Measurements from ENCODE around the gene KCNK5.

The KCNK5 gene

DNA sequence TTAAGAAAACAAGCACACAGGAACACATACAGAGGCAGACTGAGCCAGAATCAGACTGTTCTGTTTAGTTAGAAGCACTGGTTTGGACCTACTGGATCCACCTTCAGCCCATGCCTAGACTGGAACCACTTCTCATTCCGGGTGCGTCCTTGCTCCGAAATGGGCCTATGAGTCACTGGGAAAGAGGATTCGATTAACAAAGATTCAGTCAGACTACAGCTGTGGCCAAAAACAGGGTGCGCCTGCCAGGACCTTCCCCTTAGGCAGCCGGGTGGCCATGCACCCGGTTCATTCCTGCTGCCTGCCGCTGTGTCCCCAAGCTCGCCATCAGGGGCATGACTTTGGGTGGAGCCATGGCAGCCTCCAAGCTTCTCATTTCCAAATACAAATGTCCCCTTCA lies 14.5 kb upstream of the KCNK5 start:
- no peak overlapping the region for H3K4me3 ChIP-seq (ENCODE audit: low read depth, low read length)

DNA sequence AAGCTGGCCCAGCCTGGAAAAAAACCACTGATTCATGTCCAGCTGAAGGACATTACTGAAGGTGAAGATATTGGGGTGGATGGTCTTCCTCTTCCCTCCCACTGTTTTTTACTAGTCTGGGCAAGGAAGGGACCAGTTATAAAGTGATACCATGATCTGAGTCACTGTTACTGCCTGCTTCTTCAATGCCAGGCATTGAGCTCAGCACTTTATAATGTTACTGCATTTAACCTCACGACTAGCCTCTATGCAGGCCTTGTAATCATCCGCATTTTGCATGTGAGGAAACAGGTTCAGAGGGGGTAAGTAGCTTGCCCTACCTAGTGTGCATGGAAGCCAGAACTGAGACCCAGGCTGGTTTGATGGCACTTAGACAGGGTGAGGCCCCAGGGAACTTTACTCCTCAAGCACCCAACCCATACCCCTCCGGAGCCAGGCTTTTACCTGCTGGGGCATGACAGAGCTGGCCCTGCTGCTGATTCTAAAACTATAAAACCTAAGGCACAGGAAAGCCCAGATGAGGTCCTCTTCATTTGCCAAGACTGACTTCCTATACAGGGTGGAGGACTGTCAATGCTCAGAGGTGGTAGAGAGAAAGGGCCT lies 11.0 kb upstream of the KCNK5 start:
- H3K4me3 ChIP-seq (ENCODE audit: low read depth, low read length) = no peak overlapping the region

DNA sequence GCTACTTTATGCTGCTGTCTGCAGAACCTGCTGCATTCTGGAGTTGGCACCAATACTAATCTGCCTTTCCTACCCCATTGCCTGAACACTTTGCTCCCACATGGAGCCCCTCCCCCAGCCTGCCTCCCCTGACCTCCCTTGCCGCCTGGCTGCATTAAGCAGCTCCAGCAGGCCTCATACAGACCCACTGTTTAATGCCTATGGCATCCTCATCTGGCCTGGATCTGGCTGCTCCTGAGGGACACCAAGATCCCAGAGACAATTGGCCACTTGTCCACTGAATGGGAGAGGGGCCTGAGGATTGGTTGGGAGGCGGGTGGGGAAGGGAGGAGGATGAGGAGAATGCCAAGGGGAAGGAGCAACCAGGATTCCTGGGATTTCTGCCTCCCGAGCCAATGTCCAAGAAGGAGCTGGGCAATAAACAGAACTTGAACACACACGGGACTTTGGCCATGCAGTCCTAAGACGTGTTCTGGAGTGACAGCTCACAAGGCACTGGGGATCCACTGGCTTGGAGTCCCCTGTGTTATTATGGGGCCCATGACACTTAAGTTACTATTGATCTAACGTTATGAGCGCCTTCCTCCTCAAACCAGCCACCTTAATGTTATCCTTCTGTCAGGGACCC lies 10.4 kb upstream of the KCNK5 start:
- no peak overlapping the region for H3K4me3 ChIP-seq (ENCODE audit: low read depth, low read length)

DNA sequence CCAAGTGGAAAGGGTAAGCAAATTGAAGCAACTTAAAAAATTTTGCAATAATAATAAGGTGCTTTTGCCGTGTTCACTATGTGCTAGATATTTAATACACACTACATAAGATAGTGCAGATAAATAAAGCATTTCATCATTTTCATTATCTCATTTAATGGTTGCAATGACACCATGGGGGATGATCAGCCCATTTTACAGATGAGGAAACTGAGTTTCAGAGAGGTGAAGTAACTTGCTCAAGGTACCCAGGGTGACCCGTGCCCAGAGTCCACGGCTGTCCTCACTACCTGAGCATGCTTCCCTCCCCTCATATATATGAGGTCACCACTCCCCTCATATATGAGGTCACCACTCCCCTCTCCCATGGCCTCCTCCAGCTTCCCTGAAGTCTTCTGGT lies 7.5 kb upstream of the KCNK5 start:
- no peak overlapping the region for H3K4me3 ChIP-seq (ENCODE audit: low read depth, low read length)

DNA sequence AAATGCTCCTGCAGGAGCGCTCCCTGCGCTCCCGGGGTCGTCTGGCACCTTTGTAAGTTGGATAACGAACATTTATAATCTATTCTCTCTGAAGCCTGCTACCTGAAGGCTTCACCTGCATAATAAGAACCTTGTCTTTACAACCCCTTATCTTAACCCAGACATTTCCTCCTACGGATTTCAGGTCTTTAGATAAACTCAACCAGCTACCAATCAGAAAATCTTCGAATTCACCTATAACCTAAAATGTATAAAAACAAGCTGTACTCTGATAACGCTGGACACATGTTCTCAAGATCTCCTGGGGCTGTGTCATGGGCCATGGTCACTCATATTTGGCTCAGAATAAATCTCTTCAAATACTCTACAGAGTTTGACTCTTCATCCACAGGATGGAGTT lies 4.1 kb upstream of the KCNK5 start:
- H3K4me3 ChIP-seq (ENCODE audit: low read depth, low read length) = no peak overlapping the region

DNA sequence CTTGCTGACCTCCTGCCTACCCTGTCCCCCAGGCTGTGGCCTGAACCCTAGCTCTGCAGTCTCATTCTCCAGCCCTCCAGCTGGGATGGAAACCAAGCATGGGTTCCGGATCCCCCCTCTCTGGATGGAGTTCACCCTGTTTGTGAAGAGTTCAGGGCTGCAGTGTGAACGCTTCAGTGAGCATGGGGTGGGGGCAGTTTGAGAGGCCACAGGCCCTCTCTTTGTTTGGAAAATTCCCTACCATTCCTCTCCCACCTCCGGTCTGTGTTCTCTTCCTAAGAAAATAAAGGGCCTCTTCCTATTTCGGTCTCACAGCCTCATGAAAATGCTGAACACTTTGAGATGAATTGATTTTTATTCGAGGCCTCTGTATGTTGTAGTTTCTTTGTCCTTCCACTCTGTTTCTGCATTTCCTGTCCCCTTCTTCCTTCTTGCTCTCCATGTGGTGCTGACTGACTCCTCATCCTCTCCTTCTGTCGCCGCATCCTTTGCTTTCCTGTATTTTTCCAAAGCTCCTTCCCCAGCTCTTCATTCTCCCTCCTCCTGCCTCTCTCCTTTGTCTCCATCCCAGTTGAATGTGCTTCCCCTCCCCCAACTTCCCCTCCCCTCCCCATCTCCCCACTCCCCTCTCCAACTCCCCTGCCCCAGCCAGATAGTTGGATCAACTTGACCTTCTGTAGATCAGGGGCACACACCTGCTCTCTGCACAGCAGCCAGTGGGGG lies 2.4 kb upstream of the KCNK5 start:
- H3K4me3 ChIP-seq (ENCODE audit: low read depth, low read length) = no peak overlapping the region

DNA sequence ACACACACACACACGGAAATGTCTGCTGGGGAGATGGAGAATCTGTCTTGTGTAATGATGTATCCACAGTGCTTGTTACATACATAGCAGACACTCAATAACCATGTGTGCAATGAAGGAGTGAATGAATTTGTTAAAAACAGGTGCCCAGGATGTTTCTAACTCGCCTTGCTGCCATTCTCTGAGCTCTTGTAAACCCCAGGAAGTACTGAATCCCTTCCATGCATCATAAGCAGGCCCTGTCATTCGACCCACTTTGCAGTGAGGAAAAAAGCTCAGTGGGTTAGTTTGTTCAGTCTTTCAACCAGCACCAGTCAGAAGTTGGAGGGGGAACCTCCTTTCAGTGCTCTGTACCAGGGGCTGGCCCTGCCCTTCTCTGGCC lies 1.4 kb upstream of the KCNK5 start:
- H3K4me3 ChIP-seq (ENCODE audit: low read depth, low read length) = no peak overlapping the region

DNA sequence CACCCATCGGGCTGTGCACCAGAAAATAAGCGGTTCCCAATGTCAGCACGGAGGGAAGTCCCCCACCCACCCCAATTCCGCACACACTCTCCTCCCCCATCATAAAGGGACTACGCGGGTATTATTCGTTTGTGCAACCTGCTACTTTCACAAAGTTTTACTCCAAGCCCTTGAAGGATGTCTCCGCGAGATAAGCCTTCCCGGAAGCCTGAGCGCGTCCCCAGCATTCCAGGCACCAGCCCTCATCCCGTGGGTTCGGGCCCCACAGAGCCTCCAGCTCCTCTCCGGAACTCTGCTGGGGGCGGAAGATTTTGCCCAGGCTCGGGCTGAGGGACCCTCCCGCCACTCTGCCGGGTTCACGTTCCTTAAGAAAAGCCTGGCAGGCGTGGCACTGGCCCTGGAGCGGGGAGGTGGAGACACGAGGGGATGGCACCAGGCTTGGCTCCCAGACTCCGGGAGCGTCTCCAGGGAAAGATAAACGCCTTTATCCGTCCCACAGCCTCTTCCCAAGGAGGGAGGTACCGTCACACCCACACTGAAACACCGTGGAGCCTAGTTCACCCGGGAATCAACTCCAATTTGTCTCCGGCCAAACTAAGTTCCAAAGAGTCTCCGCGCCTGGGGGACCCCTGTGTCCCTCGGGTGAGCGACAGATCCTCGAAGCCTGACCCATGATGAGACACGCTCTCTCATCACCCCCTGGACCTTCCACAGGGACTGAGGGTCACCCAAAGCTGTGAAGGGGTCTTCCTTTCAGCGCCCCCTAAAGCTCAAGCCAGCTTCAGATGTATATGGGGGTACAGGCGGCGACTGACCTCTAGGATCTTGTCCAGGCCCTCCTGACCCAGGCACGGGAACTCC lies 934 bp downstream of the KCNK5 start:
- peak overlapping the region; percentile 60 for H3K4me3 ChIP-seq (ENCODE audit: low read depth, low read length)

DNA sequence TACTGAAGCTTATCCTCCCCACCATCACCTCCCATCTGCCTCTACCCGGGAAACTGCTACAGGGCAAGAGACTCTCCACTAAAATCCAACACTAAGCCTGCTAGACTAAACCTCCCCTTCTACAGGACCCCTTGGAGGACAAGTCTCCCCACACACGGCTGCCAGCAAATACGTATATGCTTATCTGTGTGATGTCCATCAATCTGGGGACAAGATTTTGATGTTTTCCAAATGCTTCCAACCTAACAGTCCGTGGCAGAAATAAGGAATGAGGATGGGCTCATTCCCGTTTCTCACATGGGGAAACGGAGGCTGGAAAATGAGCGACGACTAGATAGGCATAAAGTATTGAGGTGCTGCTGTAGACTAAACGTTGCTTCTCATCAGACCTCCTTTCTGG lies 1.8 kb downstream of the KCNK5 start:
- no peak overlapping the region for H3K4me3 ChIP-seq (ENCODE audit: low read depth, low read length)

DNA sequence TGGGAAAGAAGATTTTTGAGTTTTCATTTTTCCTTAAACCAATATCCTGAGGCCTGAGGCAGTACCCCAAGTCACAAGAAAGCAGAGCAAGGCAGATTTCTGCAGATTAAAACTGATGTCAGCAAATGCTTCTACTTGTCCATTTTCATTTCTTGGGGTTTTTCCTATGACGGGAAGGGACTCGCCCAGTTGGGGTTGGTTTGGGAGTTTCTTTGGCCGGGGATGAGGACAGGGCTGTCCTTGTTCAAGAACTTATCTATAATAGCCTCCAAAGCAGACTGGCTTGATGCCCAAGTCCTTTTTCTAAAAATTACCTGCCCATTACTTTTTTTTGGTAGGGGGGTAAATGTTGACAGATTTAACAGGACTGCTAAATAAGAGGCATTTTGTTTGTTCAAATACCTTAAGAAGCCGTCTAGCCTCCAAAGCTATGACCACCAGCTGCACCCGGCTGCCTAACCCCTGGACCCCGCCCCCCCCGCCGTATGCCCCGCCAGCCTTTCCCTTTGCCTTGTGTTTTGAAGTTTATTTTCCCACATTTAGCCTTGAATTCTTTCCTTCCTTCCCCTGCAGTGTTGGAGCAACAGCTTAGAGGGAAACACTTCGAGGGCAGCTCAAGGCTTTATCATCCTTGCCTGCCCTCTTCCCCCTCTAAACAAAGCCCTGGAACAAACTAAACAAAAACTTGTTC lies 2.5 kb downstream of the KCNK5 start:
- H3K4me3 ChIP-seq (ENCODE audit: low read depth, low read length) = no peak overlapping the region

DNA sequence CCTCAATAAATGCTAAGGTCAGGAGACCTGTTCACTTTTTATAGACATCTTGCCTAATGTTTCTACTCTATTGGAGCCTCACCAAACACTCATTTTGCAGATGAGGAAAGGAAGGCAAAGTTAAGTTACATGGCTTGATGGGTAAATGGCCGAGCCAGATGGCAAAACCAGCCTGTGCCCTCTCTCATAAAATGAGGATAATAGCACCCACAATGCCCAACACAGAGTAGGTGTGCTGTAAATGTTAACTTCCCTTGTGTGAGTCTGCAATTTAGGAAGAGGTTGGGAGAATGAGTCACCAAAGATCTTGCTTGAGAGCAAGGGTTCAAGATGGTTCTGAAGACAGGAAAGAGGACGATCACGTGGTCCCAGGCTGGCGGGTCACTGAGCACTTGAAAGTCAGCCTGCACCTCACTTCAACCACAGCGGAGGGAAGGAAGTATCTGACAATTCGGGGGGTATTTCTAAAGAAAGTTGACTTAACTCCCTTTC lies 3.3 kb downstream of the KCNK5 start:
- H3K4me3 ChIP-seq (ENCODE audit: low read depth, low read length) = no peak overlapping the region

DNA sequence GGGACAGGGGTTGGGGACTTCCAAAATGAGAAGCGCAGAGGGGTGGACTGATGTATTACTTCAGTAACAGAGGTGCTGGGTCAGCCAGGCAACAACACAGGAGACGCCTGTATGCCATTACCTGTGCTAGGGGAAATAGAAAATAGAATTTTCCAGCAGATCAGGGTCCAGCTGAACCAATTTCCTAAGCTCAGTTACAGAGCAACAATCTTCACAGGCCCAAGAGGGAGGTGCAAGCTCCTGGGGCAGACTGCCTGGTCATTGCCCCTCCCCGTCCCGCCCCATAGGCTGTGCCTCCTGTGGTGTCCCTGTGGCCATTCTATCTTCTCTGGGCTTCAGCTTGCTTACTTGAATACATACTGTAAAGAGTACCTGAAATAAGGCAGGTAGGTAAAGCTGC lies 3.7 kb downstream of the KCNK5 start:
- H3K4me3 ChIP-seq (ENCODE audit: low read depth, low read length) = no peak overlapping the region

DNA sequence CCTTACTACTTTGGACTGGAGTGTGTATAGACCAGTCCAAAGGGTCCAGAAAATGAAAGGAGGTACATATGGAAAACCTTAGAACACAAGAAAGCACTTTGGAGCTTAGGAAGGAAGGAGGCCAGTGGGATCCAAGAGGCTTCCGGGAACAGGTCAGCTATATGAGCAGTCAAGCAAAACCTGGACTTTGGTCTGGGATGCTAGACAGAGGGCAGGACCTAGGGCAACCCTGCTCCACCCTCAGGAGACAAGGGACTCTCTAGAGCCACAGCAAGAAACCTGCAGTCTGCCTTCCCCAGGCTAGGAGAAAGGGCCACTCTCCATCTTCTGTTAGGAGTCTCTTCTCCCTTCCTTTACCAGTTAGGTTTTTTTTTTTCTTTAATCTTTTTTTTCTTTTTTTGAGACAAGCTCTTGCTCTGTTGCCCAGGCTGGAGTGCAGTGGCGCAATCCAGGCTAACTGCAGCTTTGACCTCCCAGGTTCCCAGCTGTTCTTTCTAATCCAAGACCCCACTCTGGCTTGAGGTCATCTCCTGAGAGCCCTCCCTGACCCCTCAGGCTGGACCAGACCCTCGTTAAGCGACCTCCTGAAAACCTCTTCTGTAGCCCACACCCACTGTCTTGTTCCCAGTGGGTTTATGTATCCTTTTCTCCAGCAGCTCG lies 4.6 kb downstream of the KCNK5 start:
- no peak overlapping the region for H3K4me3 ChIP-seq (ENCODE audit: low read depth, low read length)

DNA sequence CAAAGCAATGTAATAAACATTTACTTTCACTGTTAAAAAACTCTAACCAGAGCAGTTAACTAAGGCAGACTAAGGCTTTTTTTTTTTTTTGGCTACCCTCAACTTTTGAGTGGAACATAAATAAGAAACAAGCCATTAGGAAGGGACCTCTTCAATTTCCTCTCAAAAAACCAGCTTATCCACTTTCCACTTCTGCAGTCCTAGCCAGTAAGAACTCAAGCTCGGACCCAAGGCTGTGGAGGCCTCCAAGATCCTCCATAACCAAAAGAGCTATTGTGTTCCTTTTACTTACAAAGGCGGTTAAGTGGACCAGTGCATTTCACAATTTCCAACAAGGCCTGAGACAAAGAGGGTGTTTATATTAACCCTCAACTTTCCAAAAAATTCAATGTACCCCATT lies 5.3 kb downstream of the KCNK5 start:
- H3K4me3 ChIP-seq (ENCODE audit: low read depth, low read length) = no peak overlapping the region

DNA sequence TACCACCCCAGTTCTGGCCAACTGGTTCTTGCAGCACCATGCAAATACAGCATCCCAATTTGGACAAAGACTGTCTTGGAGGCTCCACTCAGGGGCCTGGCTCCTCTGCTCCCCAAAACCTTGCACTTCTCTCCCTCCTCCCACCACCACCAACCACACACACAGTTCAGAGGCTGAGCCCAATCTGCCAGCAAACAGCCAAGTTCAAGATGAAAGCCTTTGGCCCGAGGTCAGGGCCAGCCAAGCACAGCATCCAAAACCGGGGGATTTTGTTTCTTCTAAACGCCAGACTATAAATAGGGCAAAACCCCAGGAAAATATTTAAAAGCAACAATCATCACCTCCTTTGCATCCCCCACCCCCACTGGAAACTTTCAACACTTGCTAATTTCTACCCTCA lies 5.7 kb downstream of the KCNK5 start:
- no peak overlapping the region for H3K4me3 ChIP-seq (ENCODE audit: low read depth, low read length)

DNA sequence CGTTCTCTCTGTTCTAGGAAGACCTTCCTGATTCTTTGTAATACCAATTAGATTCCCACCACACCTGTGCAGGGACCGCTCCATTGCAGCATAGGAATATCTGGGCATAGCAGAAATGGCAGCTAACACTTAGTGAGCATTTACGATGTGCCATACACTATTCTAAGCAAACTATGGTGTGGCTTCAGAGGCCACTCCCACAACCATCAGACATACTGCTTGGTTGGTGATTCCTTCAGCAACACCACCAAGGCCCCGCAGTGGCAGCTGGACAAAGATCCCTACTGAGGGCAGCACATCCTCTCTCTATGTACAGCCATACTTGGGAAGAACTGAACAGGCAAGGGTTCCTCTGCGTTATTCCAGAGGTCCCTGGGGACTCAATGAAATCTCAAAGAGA lies 6.2 kb downstream of the KCNK5 start:
- H3K4me3 ChIP-seq (ENCODE audit: low read depth, low read length) = no peak overlapping the region

DNA sequence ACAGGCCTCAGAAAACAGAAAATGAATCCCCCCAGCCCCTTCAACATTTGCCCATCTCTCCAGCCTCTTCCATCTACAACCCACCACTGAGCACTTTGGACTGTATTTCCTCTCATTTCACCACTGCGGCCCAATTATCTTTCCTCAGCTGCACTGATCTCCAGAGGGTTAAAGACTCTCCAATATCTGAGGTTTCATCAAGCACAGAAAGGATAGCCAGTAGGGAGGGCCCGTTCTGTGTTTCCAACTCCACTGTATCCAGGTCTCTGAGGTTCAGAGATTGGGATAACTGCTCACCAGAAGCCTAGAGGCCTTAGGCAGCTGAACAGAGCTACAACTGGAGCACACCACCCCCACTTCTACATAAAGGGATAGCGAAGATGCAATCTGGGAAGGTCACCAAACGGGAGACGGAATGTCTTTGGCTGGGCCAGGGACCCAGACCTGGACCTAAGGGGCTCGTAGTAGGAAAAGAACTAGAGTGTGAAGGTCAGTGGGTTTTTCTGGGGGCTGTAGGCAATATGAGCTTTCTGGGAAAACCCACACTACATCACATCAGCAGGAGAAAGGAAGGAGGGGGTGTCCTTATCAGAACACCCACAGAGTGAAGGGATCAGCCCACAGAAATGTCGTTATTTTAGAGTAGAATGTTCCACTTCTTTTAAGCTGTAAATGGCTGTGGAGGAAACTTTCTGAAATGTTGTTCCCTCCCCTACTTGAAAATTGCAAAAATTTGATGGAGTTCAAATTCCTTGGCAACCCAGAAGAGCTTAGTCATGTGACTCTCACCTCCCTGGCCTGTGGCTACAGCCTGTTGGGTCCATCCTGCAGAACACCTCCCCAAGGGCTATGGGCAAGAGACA lies 7.3 kb downstream of the KCNK5 start:
- H3K4me3 ChIP-seq (ENCODE audit: low read depth, low read length) = no peak overlapping the region

DNA sequence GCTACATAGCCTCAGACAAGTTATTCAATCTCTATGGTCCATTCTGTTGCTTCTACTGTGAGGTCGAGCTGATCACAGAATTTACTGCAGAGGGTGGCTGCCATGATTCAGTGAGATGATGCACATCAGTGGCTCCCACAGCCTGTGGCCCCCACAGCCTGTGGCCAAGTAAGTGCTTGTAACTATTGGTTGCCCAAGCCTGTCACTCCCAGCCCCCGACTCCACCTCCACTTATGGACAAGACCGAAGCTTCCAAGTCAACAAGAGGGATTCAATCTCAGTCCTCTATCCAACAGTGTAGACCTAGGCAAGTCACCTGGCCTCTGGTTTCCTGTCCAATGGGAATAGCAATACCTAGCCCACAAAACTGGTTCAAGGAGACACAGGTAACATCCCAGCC lies 8.2 kb downstream of the KCNK5 start:
- H3K4me3 ChIP-seq (ENCODE audit: low read depth, low read length) = no peak overlapping the region

DNA sequence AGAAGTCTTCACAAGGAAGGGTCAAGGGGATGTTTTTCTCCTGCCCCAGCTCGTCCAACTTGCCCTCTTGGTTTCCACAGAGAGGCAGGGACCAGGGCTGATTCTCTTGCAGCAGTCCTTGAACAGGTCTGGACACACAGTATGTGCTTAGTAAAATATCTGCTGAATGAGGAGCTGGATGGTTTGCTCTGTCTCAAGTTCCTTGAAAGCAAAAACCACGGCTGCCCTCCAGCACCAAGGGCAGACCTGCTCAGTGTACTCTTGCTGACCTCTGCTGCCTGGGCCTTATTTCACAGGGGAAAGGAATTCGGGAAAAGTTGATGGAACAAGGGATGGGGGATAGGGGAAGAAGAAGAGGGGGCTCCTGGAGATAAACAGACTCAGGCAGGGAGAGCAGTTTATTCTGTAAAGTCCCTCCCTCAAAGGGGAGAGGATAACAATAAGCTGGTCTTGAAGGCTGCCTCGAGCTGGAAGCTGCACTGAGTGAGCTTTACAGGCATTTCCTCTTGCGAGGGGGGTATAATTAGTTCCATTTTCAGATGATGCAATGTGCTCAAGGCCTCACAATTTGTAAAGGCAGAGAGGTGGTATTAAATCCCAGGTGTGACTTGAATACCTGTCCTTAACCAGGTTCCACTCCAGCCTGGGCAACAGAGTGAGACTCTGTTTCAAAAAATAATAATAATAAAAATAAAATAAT lies 10.3 kb downstream of the KCNK5 start:
- no peak overlapping the region for H3K4me3 ChIP-seq (ENCODE audit: low read depth, low read length)
